GM04503 (cell line): ENCODE data around the gene PLAGL1.
"Not testable (repeated sequence)": the region's sequence is repeated elsewhere in the genome, so short reads cannot be mapped to it uniquely, and the experiment has no call there.

Source experiments
- DNase-seq: peaks from one replicate; pipeline ENCODE4 v3.0.0-alpha.2; 2012; ENCODE audit warnings: low read depth

PLAGL1 gene

GRCh38 chr6:144009628-144010027, 1.6 kb upstream of the PLAGL1 start:
- not testable (repeated sequence) for DNase-seq

GRCh38 chr6:144008846-144009245, 787 bp upstream of the PLAGL1 start:
- DNase-seq = no peak

- no peak for DNase-seq
Observed at GRCh38 chr6:144007478-144008119, 460 bp downstream of the PLAGL1 start.

DNA sequence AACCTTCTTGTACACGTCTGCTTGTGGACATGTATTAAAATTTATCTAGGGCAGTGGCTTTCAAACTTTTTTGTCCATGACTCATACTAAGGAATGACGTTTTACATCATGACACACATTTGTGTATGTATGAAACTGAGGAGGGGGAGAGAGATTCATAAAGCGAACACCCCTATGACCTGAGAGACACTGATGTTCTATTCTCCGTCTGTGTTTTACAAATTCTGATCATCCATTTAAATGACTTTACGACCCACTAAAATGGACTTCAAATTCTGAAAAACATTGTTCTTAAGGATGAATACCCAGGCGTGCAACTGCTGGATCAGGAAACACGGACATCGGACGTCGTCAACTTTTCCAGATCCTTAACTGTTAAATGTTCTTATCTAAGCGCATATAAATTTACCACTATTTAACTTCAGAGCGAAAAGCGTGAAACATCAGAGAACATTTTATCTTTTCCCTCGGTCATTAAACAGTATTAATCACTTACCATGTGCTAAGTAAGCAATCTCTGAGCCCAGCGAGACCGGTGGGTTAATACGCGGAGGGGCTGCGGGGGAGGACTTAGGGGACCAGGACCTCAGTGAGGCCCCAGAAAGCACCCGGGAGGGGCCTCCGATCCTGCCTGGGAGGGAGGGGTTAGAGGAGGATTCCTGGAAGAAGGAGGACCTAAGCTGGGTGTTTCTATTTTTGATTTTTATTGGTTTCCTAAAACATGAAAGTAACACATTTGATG, 1.2 kb downstream of the PLAGL1 start:
- DNase-seq = no peak

- no peak for DNase-seq
Observed at GRCh38 chr6:143999406-143999805, 8.7 kb downstream of the PLAGL1 start.

- DNase-seq = no peak
Observed at GRCh38 chr6:143998686-143999085, 9.4 kb downstream of the PLAGL1 start.

GRCh38 chr6:143993965-143994646, 14.0 kb downstream of the PLAGL1 start:
- no peak for DNase-seq

DNA sequence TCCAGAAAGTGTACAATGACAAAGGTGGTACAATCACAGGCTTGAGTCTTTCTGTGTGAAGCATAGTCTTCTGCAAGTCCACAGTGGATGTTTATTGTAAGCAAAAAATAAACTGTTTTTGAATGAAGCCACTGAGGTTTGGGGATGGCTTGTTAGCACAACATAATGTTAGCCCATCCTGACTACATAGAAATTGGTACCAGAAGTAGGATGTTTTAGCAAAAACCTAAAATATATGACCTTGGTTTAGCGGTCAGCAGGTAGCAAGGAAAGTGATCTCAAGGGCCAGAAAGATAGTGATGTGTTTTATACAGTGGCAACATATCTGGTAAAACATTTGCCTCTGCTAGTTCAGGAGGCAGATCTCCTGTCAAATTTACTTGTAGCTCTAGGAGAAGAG, 15.8 kb downstream of the PLAGL1 start:
- no peak for DNase-seq

DNA sequence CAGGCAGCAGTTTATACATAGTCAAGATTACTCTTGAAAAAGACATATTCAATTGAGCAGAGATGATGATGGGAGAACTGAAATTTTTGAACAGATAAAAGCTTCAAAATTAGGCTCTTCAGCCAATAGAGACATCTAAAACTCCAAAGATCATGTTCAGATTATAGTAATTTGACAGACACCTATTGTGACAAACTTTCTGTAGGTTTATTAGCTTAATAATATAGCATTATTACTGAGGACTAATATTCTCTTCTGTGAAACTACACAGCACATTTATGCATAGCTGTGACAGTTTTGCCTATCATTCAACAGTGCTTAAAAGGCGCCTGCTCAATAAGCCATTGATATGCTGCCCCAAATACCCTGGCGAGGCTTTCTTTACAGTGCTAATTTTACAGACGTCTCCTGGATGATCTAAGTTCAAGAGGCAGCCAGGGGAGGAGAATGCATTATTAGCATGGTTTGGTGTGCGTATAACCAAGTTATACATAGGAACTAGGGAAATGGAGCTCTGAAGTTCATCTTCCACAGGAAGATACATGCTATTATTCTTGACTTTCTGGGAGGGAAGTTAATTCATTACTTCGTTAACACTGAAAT, 21.5 kb downstream of the PLAGL1 start:
- DNase-seq = no peak

- no peak for DNase-seq
Observed at GRCh38 chr6:143984666-143985065, 23.4 kb downstream of the PLAGL1 start.

DNA sequence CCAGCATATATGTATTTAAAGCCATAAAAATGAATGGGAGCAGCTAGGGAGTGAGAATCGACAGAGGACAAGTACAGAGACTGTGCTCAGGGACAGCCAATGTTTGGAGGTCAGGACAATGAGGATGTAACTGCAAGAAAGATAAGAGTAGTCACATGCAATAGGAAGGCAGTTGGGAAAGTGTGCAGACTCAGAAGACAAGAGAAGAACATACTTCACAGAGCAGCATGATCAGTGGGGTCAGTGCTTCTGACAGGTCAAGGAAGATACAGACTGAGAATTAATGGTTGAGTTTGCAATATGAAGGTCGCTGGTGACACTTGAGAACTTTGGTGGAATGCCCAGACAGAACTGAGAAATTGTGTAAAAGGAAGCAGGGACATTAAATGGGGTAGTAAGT, 25.1 kb downstream of the PLAGL1 start:
- no peak for DNase-seq

DNA sequence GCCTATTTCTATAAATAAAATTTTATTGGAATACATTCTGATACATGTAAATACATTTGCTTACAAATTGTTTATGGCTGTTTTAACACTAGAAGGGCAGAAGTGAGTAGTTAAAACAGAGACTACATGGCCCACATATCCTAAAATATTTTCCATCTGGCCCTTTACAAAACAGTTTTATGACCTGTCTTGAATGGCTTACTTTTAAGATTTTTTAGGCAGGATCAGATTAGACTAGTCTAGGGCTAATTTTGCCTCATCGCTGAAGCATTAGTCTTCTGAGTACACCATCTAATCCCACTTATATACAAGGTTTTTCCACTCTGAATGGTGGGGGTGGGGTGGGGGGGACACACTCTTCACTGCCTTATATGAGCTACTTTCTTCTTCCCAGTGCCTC, 27.1 kb downstream of the PLAGL1 start:
- DNase-seq = no peak

DNA sequence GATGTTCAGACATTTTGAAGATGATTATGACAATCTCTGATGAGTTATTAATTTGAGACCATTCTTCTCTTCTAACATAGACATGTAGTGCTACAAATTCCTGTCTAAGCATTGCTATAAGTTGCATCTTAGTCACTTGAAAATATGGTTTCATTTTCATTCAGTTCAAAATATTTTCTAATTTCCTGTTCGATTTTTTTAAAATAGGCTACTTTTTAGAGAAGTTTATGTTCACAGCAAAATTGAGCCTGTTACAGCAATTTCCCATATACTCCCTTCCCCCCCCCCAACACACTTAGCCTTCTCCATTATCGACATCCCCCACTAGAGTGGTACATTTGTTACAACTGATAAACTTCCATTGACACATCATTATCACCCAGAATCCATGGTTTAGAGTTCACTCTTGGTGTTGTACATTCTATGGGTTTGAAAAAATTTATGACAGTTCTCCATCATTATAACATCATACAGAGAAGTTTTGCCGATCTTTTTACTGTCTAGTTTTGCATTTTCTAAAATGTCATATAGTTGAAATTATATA, 31.2 kb downstream of the PLAGL1 start:
- DNase-seq = no peak

DNA sequence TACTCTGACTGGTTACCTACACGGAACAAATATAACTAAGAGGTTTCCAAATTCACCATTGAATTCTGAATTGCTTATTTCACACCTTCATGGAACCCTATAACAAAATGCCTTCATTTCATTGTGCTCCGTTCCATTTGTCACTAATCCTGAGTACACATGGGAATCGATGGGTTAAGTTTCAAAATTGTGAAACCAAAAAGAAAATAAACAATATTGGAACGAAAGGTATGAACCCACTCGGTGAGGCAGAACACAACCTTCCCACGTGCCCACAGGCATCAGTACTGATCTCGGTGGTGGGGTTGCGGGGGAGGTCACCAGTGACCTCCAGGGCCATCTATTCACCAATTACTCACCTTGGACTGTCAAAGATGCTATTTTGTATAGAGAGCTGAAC, 34.0 kb downstream of the PLAGL1 start:
- no peak for DNase-seq

- no peak for DNase-seq
Observed at GRCh38 chr6:143973097-143973966, 34.7 kb downstream of the PLAGL1 start.

DNA sequence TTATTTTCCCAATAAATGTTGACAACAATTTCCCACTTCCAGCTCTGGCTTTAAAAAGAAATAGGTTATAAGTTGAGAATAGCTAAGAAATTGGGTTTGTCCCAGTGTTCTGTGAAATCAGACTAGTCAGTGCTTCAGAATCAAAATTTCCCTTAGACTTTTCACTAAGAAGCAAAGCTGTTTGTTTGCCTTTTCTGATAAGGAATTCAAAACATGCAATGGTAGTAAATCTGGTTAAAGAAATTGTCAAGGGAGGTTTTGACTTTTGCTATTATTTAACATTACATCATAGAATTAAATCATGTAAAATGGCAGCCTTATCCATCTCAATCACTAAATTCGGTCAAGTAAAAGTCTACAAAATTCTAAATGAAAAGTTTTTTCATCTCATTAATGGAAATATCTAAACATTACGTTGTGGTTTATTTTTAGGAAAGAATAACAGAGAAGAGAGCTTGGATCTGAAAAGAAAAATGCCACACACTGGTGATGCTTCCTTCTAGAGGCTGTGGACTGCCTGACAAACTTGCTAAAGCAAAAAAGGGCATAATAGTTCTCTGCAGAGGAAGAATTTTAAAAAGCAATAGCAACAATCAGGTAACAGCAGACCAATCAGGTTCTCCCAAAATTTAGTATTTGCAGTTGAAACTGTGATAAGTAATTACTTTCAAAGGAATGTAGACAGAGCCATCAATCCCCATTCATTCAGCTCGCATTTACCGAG, 36.4 kb downstream of the PLAGL1 start:
- no peak for DNase-seq

- no peak for DNase-seq
Observed at GRCh38 chr6:143970456-143971218, 37.4 kb downstream of the PLAGL1 start.

GRCh38 chr6:143969077-143969476, 39.0 kb downstream of the PLAGL1 start:
- DNase-seq = no peak

- no peak for DNase-seq
Observed at GRCh38 chr6:143967706-143968376, 40.2 kb downstream of the PLAGL1 start.

GRCh38 chr6:143966312-143966711, 41.7 kb downstream of the PLAGL1 start:
- no peak for DNase-seq
